ENCODE measurements around the gene GINS2. TPM values are rescaled to one million over a fixed set of nuclear protein-coding genes. Genes with fewer than 3 reads are reported as not detected.

The GINS2 gene
- polyA plus RNA-seq (ENCODE audit: low read depth in 6 of 6): 1 to 10 TPM in 4 of 6 donors, under 1 TPM in 1, not detected in 1; 0.54 to 2.0 (median 1.3) TPM

DNA sequence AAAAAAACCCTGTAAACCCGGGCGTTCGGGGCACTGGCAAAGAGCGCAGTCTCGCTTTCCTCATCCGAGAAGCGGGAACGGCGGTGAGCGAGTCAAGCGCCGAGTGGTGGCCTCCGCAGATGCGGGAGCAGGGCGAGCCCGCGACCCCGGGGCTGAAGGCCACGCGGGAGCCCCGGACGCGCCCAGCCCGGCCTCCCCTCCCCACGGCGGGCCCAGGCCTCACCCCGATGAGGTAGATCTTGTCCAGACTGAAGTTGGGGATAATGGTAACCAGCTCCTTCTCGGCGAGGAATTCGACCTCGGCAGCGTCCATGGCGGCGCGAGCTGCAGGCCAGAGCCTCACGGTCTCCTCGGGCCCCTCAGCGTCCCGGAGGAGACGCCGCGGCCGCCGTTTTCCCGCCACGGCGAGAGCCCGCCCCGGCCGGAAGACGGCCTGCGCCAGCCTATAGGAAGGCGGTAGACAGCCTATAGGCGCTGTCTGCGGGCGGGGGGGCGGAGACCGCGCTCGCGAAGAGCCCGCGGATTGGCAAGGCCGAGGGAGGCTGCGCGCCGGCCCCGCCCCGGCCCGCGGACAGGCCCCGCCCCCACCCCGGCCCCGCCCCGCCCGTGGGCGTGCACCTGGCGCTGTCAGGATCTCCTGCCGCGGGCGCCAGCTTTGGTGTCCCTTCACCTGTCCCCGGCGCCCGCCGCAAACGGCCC is at the start of gene GINS2:
Gene GINS2, minus strand, starts transcription at position 369 of the 699 bp plus-strand sequence. Its CDS starts 56 bp downstream, at position 313.
- Mint-ChIP-seq H3K36me3 (no peaks in the 10 kb centered on the region), H3K4me1 (peaks cover 4 to 11% (median 9%) of the 10 kb centered on the region in 3 donors), H3K9me3 (no peaks in the 10 kb centered on the region), H3K27me3 (no peaks in the 10 kb centered on the region), H3K4me3 (peak within 1 kb of the TSS; percentile 63 to 88 (median 80)), H3K27ac (peak within 1 kb of the TSS in 1 of 6 donors; percentile 36)
- DNase-seq (peak; percentile 87), ATAC-seq (ENCODE audit: low read depth in 2 of 2) (peak; percentile 99 to 100)

DNA sequence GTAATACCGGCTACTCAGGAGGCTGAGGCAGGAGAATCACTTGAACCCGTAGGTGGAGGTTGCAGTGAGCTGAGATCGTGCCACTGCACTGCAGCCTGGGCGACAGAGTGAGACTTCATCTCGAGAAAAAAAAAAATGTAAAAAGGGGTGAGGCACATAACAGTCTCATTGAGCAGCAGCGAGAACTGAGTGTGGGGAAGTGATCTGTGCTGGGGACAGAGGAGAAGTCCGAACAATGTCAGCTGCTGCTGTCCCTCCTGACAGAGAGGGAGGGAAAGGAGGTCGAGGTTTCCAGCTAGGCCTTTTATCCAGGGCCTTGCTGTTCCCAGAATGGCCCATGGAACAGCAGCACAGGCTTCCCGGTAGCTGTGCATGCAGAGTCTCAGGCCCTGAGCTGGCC is 48.2 kb upstream of the GINS2 start:
- no peaks in the 10 kb centered on the region for H3K9me3 Mint-ChIP-seq
- peaks cover 0 to 8% of the 10 kb centered on the region in 2 donors for H3K36me3 Mint-ChIP-seq
- H3K27me3 Mint-ChIP-seq: no peaks in the 10 kb centered on the region
- ATAC-seq (ENCODE audit: low read depth in 2 of 2): no peak
- H3K27ac Mint-ChIP-seq: peak overlapping the region in 4 of 6 donors; percentile 21 to 79 (median 72)
- DNase-seq: no peak
- peaks cover 25 to 55% (median 38%) of the 10 kb centered on the region in 3 donors for H3K4me1 Mint-ChIP-seq
- peak overlapping the region in 4 of 8 donors; percentile 15 to 77 (median 72) for H3K4me3 Mint-ChIP-seq

GRCh38 chr16:85735946-85736345 is 47.2 kb upstream of the GINS2 start:
- no peaks in the 10 kb centered on the region for H3K9me3 Mint-ChIP-seq
- H3K27me3 Mint-ChIP-seq: no peaks in the 10 kb centered on the region
- H3K4me3 Mint-ChIP-seq: peak overlapping the region; percentile 56 to 90 (median 78)
- H3K27ac Mint-ChIP-seq: peak overlapping the region in 4 of 6 donors; percentile 57 to 88 (median 80)
- H3K4me1 Mint-ChIP-seq: peaks cover 28 to 46% (median 36%) of the 10 kb centered on the region in 3 donors
- DNase-seq (no peak), ATAC-seq (ENCODE audit: low read depth in 2 of 2) (no peak)
- H3K36me3 Mint-ChIP-seq: peaks cover 0 to 8% of the 10 kb centered on the region in 2 donors

- Mint-ChIP-seq H3K4me3 (peak overlapping the region; percentile 56 to 90 (median 78)), H3K27me3 (no peaks in the 10 kb centered on the region), H3K27ac (peak overlapping the region; percentile 9 to 88 (median 76)), H3K9me3 (no peaks in the 10 kb centered on the region), H3K4me1 (peaks cover 35 to 51% (median 42%) of the 10 kb centered on the region in 3 donors), H3K36me3 (peaks cover 0 to 8% of the 10 kb centered on the region in 2 donors)
- ATAC-seq (ENCODE audit: low read depth in 2 of 2) (peak; percentile 86 to 89), DNase-seq (peak; percentile 64)
Measured at GRCh38 chr16:85735225-85735635, 46.5 kb upstream of the GINS2 start.

- Mint-ChIP-seq H3K36me3 (peaks cover 0 to 8% of the 10 kb centered on the region in 2 donors), H3K4me1 (peaks cover 40 to 51% (median 50%) of the 10 kb centered on the region in 3 donors), H3K4me3 (peak overlapping the region in 6 of 8 donors; percentile 51 to 90 (median 76)), H3K27me3 (no peaks in the 10 kb centered on the region), H3K9me3 (no peaks in the 10 kb centered on the region), H3K27ac (peak overlapping the region in 3 of 6 donors; percentile 41 to 78 (median 75))
- no peak for ATAC-seq (ENCODE audit: low read depth in 2 of 2)
- no peak for DNase-seq
Measured at GRCh38 chr16:85734311-85735017, 45.7 kb upstream of the GINS2 start.

- peak overlapping the region in 1 of 8 donors; percentile 64 for H3K4me3 Mint-ChIP-seq
- H3K4me1 Mint-ChIP-seq: peaks cover 46 to 57% (median 56%) of the 10 kb centered on the region in 3 donors
Measured at GRCh38 chr16:85733839-85734170, 45.1 kb upstream of the GINS2 start.

GRCh38 chr16:85733155-85733838 is 44.5 kb upstream of the GINS2 start:
- Mint-ChIP-seq H3K27ac (peak overlapping the region in 3 of 6 donors; percentile 44 to 78 (median 74)), H3K9me3 (no peaks in the 10 kb centered on the region), H3K27me3 (no peaks in the 10 kb centered on the region), H3K4me3 (peak overlapping the region in 1 of 8 donors; percentile 29), H3K36me3 (peaks cover 0 to 4% of the 10 kb centered on the region in 2 donors), H3K4me1 (peaks cover 46 to 59% (median 57%) of the 10 kb centered on the region in 3 donors)
- DNase-seq (no peak), ATAC-seq (ENCODE audit: low read depth in 2 of 2) (no peak)

More at GRCh38 chr16:85733839-85734170, 45.1 kb upstream of the GINS2 start:
- ATAC-seq (ENCODE audit: low read depth in 2 of 2) (no peak), DNase-seq (no peak)
- Mint-ChIP-seq H3K27me3 (no peaks in the 10 kb centered on the region), H3K36me3 (peaks cover 0 to 4% of the 10 kb centered on the region in 2 donors), H3K27ac (peak overlapping the region in 1 of 6 donors; percentile 78), H3K9me3 (no peaks in the 10 kb centered on the region)

- Mint-ChIP-seq H3K4me1 (peaks cover 38 to 52% (median 48%) of the 10 kb centered on the region in 3 donors), H3K9me3 (no peaks in the 10 kb centered on the region), H3K36me3 (peaks cover 4 to 12% of the 10 kb centered on the region in 2 donors), H3K4me3 (no peak overlapping the region), H3K27me3 (no peaks in the 10 kb centered on the region), H3K27ac (no peak overlapping the region)
- DNase-seq: no peak
- ATAC-seq (ENCODE audit: low read depth in 2 of 2): no peak
Measured at GRCh38 chr16:85731179-85731578, 42.4 kb upstream of the GINS2 start.

GRCh38 chr16:85730186-85730465 is 41.4 kb upstream of the GINS2 start:
- DNase-seq (no peak), ATAC-seq (ENCODE audit: low read depth in 2 of 2) (no peak)
- Mint-ChIP-seq H3K4me3 (no peak overlapping the region), H3K27me3 (no peaks in the 10 kb centered on the region), H3K36me3 (peaks cover 4 to 17% of the 10 kb centered on the region in 2 donors), H3K4me1 (peaks cover 31 to 44% (median 42%) of the 10 kb centered on the region in 3 donors), H3K9me3 (no peaks in the 10 kb centered on the region), H3K27ac (peak overlapping the region in 1 of 6 donors; percentile 21)

DNA sequence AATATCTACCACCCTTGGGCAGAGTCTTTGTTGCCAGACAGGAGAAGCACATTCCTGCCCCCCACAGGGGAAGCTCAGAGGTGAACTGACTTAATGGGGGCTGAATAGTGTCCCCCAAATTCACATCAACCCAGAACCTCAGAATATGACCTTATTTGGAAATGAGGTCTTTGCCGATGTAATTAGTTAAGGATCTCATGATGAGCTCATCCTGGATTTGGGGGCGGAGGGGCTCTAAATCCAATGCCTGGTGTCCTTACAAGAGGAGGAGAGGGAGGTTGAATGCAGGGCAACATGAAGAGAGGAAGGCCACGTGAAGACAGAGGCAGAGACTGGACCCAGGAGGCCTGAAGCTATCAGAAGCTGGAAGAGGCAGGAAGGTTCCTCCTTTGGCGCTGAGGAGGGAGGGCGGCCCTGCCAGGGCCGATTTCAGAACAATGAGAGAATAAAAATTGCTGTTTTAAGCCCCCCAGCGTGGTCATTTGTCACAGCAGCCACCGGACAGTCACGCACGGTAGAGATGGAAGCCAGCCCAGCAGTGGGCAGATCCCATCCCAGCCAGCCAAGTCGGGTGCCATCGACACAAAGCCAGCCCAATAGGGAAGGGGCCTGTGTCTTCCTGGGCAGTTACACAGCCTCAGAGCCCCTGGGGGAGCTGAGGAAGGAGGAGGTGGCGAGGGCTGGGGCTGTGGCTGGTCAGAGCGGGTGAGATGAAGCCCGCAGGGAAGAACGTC is 40.9 kb upstream of the GINS2 start:
- peaks cover 4 to 19% of the 10 kb centered on the region in 2 donors for H3K36me3 Mint-ChIP-seq
- peaks cover 30 to 38% (median 38%) of the 10 kb centered on the region in 3 donors for H3K4me1 Mint-ChIP-seq
- no peak for DNase-seq
- no peaks in the 10 kb centered on the region for H3K27me3 Mint-ChIP-seq
- no peak for ATAC-seq (ENCODE audit: low read depth in 2 of 2)
- no peaks in the 10 kb centered on the region for H3K9me3 Mint-ChIP-seq
- no peak overlapping the region for H3K4me3 Mint-ChIP-seq
- peak overlapping the region in 4 of 6 donors; percentile 6 to 88 (median 67) for H3K27ac Mint-ChIP-seq

GRCh38 chr16:85728879-85729278 is 40.1 kb upstream of the GINS2 start:
- peaks cover 35 to 45% (median 40%) of the 10 kb centered on the region in 3 donors for H3K4me1 Mint-ChIP-seq
- H3K36me3 Mint-ChIP-seq: peaks cover 4 to 25% of the 10 kb centered on the region in 2 donors
- ATAC-seq (ENCODE audit: low read depth in 2 of 2) (no peak), DNase-seq (no peak)
- no peaks in the 10 kb centered on the region for H3K27me3 Mint-ChIP-seq
- peak overlapping the region in 2 of 6 donors; percentile 24 to 37 for H3K27ac Mint-ChIP-seq
- no peak overlapping the region for H3K4me3 Mint-ChIP-seq
- no peaks in the 10 kb centered on the region for H3K9me3 Mint-ChIP-seq

- ATAC-seq (ENCODE audit: low read depth in 2 of 2): no peak
- H3K36me3 Mint-ChIP-seq: peaks cover 0 to 25% of the 10 kb centered on the region in 2 donors
- H3K4me1 Mint-ChIP-seq: peaks cover 20 to 32% (median 26%) of the 10 kb centered on the region in 3 donors
- no peak for DNase-seq
- no peaks in the 10 kb centered on the region for H3K27me3 Mint-ChIP-seq
- H3K27ac Mint-ChIP-seq: peak overlapping the region in 1 of 6 donors; percentile 61
- no peak overlapping the region for H3K4me3 Mint-ChIP-seq
- no peaks in the 10 kb centered on the region for H3K9me3 Mint-ChIP-seq
Measured at GRCh38 chr16:85724936-85725335, 36.2 kb upstream of the GINS2 start.
